Panc1 (cell line): Measurements from ENCODE around the gene CPT1B. TPM values are rescaled to one million over a fixed set of nuclear protein-coding genes. Genes with fewer than 3 reads are reported as not detected.

ENCODE experiments used
- ATAC-seq: fragments of 200-7000 bp; cut with Tn5 transposase; 2 replicates; pipeline ENCODE4 v1.9.1; 2020; ENCODE audit warnings: mild to moderate bottlenecking, moderate library complexity
- BruUV-seq: library from RNA; stranded (reverse); fragments of 400-500 nt; replicated peaks from 2 replicates; lab custom pipeline; 2021; lab: Mats Ljungman, UMichigan
- CTCF ChIA-PET: fragments of 300-600 bp; sonication (Branson Sonifier 250); formaldehyde crosslinking; loops from one replicate; lab custom pipeline; 2022; ENCODE audit warnings: antibody characterized with exemption; lab: Charles Lee
- POLR2A ChIA-PET: fragments of 300-600 bp; sonication (Branson Sonifier 250); formaldehyde crosslinking; loops from one replicate; lab custom pipeline; 2022; ENCODE audit warnings: antibody characterized with exemption; lab: Charles Lee
- DNase-seq: peaks from one replicate; pipeline ENCODE4 v3.0.0-alpha.2; 2010; ENCODE audit warnings: low read depth, low spot score
- H3K27ac ChIP-seq: 2 replicates; pipeline ENCODE4 v1.5.1; 2011; ENCODE audit warnings: mild to moderate bottlenecking, low read length, inconsistent platforms
- H3K27me3 ChIP-seq: fragments of 200-500 bp; sonication (Bioruptor generic); 2 replicates; pipeline ENCODE4 v1.6.0; 2014; ENCODE audit warnings: low read length, inconsistent platforms; ENCODE audit not compliant: control insufficient read depth, insufficient read depth
- H3K36me3 ChIP-seq: fragments of 200-500 bp; sonication (Bioruptor generic); 2 replicates; pipeline ENCODE4 v1.5.1; 2014; ENCODE audit warnings: inconsistent platforms, mild to moderate bottlenecking, low read length, moderate library complexity; ENCODE audit not compliant: control insufficient read depth, insufficient read depth
- H3K4me1 ChIP-seq: 2 replicates; pipeline ENCODE4 v1.5.1; 2011; ENCODE audit warnings: inconsistent platforms, mild to moderate bottlenecking, low read length, moderate library complexity; ENCODE audit not compliant: control insufficient read depth, insufficient read depth
- H3K4me3 ChIP-seq, 2 experiments: 2 replicates each; pipeline ENCODE4 v1.5.1; 2011 to 2012; ENCODE audit warnings: low read depth in 2 of 2, low read length in 2 of 2, mild to moderate bottlenecking in 2 of 2, inconsistent platforms in 1 of 2, moderate library complexity in 1 of 2
- H3K9me3 ChIP-seq: fragments of 200-500 bp; sonication (Bioruptor generic); 2 replicates; pipeline ENCODE4 v1.5.1; 2014; ENCODE audit warnings: low read depth, mild to moderate bottlenecking, inconsistent platforms, low read length, moderate library complexity; ENCODE audit not compliant: control insufficient read depth, insufficient read depth
- POLR2AphosphoS5 ChIP-seq: IDR thresholded peaks from 2 replicates; pipeline ENCODE4 v1.6.1; 2012; ENCODE audit warnings: mild to moderate bottlenecking, low read depth, low read length, moderate library complexity
- REST ChIP-seq, 2 experiments: IDR thresholded peaks; 2 replicates each; pipeline ENCODE4 v1.6.1; 2011 to 2012; ENCODE audit warnings: low read depth in 2 of 2, control low read depth in 1 of 2, low read length in 1 of 2, mild to moderate bottlenecking in 1 of 2, moderate library complexity in 1 of 2; ENCODE audit not compliant: insufficient read depth in 1 of 2
- SIN3A ChIP-seq: IDR thresholded peaks from 2 replicates; pipeline ENCODE4 v1.6.1; 2012; ENCODE audit warnings: low read depth, mild to moderate bottlenecking, low read length, moderate library complexity, borderline replicate concordance; ENCODE audit not compliant: insufficient read depth
- TCF7L2 ChIP-seq: IDR thresholded peaks from 2 replicates; pipeline ENCODE4 v1.6.1; 2011; ENCODE audit warnings: mild to moderate bottlenecking, low read depth, low read length, inconsistent platforms
- in situ Hi-C: cut with HindIII; loops from 2 replicates; pipeline ENCODE4 v1.10.0; 2016; ENCODE audit warnings: low sequenced_read_pairs, low pct_unique_long_range_greater_than_20kb
- intact Hi-C: fragments of 100-400 bp; cut with micrococcal nuclease; formaldehyde crosslinking; loops from one replicate; pipeline ENCODE4 v1.10.0; 2022; ENCODE audit not compliant: unreplicated experiment
- total RNA-seq: library from RNA; stranded (reverse); gene quantifications from one replicate; pipeline ENCODE4 v1.2.1, GENCODE V29; 2021; ENCODE audit not compliant: unreplicated experiment
- TF ChIP-seq, protein P1 (sequence below): fragments of 450-650 bp; IDR thresholded peaks from 2 replicates; pipeline ENCODE4 v1.5.1; 2017; ENCODE audit warnings: mild to moderate bottlenecking

CPT1B gene
- total RNA-seq, 1 experiment from 2014 or later, result 18.4 TPM

DNA sequence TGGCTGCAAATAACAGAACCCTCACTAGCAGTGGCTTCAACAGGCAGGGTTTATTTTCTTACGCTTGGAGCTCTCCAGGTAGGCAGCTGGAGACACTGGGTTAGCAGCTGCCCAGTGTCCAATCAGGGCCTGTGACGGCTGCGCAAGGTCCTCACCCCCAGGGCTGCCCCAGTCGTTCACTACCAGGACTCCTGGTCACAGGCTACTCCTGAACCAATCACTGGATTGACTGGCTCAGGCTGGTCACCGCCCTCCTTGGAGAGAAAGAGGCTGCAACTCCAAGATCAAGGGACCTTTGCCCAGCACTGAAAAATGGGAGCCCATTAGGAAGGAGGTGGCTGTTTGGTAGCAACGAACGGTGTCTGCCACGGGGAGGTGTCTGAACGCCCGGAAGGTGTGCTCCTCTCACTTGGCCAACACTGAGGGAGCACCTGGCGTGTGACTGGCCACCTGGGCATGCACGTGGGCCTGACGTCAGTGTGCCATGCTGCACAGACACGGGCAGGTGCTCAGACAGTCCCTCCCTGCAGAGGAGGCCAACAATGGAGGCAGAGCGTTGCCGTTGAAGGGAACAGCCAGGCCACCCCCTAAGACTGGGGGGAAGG lies 44.6 kb upstream of the CPT1B start:
- DNase-seq, result no peak
- ATAC-seq, result peak; percentile 30; the same call in 1 of the 2 replicates
- H3K36me3 ChIP-seq, result no peaks in the 10 kb centered on the region; the same call in 1 of the 2 replicates
- H3K9me3 ChIP-seq, result no peaks in the 10 kb centered on the region
- in situ Hi-C loops (no loop called here), intact Hi-C loops (no loop called here)
- H3K4me1 ChIP-seq, result peaks cover 7% of the 10 kb centered on the region
- POLR2A ChIA-PET, result no interaction called here
- BruUV-seq, result no TSS peak
- CTCF ChIA-PET, result no interaction called here
- no peak for TF ChIP-seq SIN3A
- no peak for TF ChIP-seq REST (IDR thresholded peaks at IDR 0.05; ENCODE audit: insufficient read depth in 1 of 2, low read depth in 2 of 2, low read length in 1 of 2)
- TF ChIP-seq, protein P1, sequence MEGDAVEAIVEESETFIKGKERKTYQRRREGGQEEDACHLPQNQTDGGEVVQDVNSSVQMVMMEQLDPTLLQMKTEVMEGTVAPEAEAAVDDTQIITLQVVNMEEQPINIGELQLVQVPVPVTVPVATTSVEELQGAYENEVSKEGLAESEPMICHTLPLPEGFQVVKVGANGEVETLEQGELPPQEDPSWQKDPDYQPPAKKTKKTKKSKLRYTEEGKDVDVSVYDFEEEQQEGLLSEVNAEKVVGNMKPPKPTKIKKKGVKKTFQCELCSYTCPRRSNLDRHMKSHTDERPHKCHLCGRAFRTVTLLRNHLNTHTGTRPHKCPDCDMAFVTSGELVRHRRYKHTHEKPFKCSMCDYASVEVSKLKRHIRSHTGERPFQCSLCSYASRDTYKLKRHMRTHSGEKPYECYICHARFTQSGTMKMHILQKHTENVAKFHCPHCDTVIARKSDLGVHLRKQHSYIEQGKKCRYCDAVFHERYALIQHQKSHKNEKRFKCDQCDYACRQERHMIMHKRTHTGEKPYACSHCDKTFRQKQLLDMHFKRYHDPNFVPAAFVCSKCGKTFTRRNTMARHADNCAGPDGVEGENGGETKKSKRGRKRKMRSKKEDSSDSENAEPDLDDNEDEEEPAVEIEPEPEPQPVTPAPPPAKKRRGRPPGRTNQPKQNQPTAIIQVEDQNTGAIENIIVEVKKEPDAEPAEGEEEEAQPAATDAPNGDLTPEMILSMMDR, result no peak
- no peak for TF ChIP-seq POLR2AphosphoS5
- TF ChIP-seq TCF7L2, result no peak
- H3K27me3 ChIP-seq, result no peaks in the 10 kb centered on the region
- no peak overlapping the region for H3K27ac ChIP-seq
- H3K4me3 ChIP-seq, result no peak overlapping the region

DNA sequence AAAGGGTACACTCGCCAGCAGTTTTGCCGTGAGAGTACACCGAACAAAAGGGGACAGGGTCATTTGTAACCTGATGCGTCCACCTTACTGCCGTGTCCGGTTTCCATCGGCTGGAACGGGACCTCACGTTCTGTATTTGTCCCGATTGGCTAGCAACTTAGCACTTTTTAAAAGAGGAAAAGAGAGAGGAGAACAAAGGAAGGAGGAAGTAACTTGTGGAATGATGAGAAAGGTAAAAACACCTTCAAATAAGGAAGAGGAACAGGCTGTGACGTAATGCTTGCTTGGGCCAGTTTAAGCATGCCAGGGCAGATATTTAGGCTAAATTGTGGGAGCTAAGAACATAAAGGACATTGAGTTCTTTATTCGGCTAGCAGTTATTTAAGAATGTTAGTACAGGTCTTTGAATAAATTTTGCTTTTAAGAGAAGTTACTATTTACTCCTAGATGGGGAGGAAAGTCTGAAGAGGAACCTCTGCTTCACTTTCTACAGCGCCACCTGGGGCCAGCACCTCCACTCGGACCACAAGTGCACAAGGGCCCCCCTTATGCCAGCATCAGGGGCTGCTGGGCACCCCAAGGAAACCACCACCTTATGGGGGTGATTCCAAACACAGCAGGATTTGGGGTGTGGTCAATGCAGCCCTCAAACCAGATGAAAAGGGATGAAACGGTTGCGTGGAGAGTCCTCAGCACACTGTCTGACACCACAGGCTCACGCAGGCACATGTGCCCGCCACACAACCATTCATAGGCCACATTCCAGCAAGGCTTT lies 43.9 kb upstream of the CPT1B start:
- POLR2A ChIA-PET, result no interaction called here
- Histone ChIP-seq H3K9me3 (no peaks in the 10 kb centered on the region), H3K4me3 (peak overlapping the region; percentile 28 to 65), H3K4me1 (peaks cover 7% of the 10 kb centered on the region), H3K36me3 (no peaks in the 10 kb centered on the region), H3K27me3 (no peaks in the 10 kb centered on the region), H3K27ac (no peak overlapping the region)
- TF ChIP-seq, protein P1, result peak; percentile 71
- TF ChIP-seq SIN3A (no peak), POLR2AphosphoS5 (no peak), REST (IDR thresholded peaks at IDR 0.05; ENCODE audit: insufficient read depth in 1 of 2, low read depth in 2 of 2, low read length in 1 of 2) (no peak)
- ATAC-seq (peak; percentile 9; the same call in 1 of the 2 replicates), DNase-seq (no peak)
- intact Hi-C loops, result no loop called here
- in situ Hi-C loops, result no loop called here
- no TSS peak for BruUV-seq
- CTCF ChIA-PET, result interaction anchor here (1.4 kb wide), 1 partner anchor 69 kb away, joined by 4 read pairs; no protein-coding TSS in a partner anchor
